GM12878 (cell line): ENCODE measurements around the gene ARHGAP26. TPM values are rescaled to one million over a fixed set of nuclear protein-coding genes. Genes with fewer than 3 reads are reported as not detected.

Source experiments
- ATAC-seq: fragments of 200-7000 bp; cut with Tn5 transposase; 3 replicates; pipeline ENCODE4 v1.9.1; 2020; ENCODE audit warnings: mild to moderate bottlenecking, moderate library complexity
- BruUV-seq: library from RNA; stranded (reverse); fragments of 400-500 nt; replicated peaks from 2 replicates; lab custom pipeline; 2021; lab: Mats Ljungman, UMichigan
- CTCF ChIA-PET: fragments of 300-600 bp; sonication (Branson Sonifier 250); formaldehyde crosslinking; extraction: SDS; loops from one replicate; lab custom pipeline; 2021; ENCODE audit warnings: inconsistent platforms; lab: Yijun Ruan, JAX
- POLR2A ChIA-PET: fragments of 350-600 bp; formaldehyde crosslinking; extraction: SDS; loops from one replicate; lab custom pipeline; 2021; ENCODE audit warnings: inconsistent platforms; lab: Charles Lee
- RAD21 ChIA-PET: fragments of 300-600 bp; sonication (Branson Sonifier 250); formaldehyde crosslinking; loops from one replicate; lab custom pipeline; 2023; ENCODE audit warnings: antibody characterized with exemption; ENCODE audit not compliant: unreplicated experiment; lab: Charles Lee
- SMC1A ChIA-PET: fragments of 300-600 bp; sonication (Branson Sonifier 250); formaldehyde crosslinking; loops from one replicate; lab custom pipeline; 2023; ENCODE audit not compliant: unreplicated experiment, uncharacterized antibody; lab: Charles Lee
- DNase-seq: peaks from one replicate; pipeline ENCODE4 v3.0.0-alpha.2; 2011; ENCODE audit warnings: low read depth, low spot score
- FAIRE-seq: peaks from 3 replicates; lab custom pipeline; 2011; peaks lifted over from hg19 to GRCh38; lab: Jason Lieb, UNC
- H2AFZ ChIP-seq: 2 replicates; pipeline ENCODE4 v1.6.0; 2011; ENCODE audit warnings: low read depth, low read length, control low read depth; ENCODE audit not compliant: control insufficient read depth
- H3K27ac ChIP-seq: 2 replicates; pipeline ENCODE4 v1.5.1; 2011; ENCODE audit warnings: control low read depth; ENCODE audit not compliant: control insufficient read depth, insufficient read depth
- H3K27me3 ChIP-seq, 2 experiments: replicated peaks in 1 of 2; 2 replicates each; pipeline versions ENCODE4 v1.6.0 to v1.6.1; 2011; ENCODE audit warnings: low read length in 1 of 2; ENCODE audit not compliant: control insufficient read depth in 2 of 2, insufficient read depth in 2 of 2
- H3K36me3 ChIP-seq, 2 experiments: 2 replicates each; pipeline ENCODE4 v1.5.1; 2011; ENCODE audit warnings: low read length in 1 of 2; ENCODE audit not compliant: control insufficient read depth in 2 of 2, insufficient read depth in 2 of 2
- H3K4me1 ChIP-seq: 2 replicates; pipeline ENCODE4 v1.6.1; 2011; ENCODE audit warnings: mild to moderate bottlenecking, low read length, moderate library complexity, mixed read lengths; ENCODE audit not compliant: control insufficient read depth, insufficient read depth
- H3K4me2 ChIP-seq: 2 replicates; pipeline ENCODE4 v1.6.0; 2011; ENCODE audit warnings: control low read depth; ENCODE audit not compliant: control insufficient read depth, insufficient read depth
- H3K4me3 ChIP-seq: fragments of 200-600 bp; sonication (generic); 2 replicates; pipeline ENCODE4 v1.5.1; 2016
- H3K79me2 ChIP-seq: 2 replicates; pipeline ENCODE4 v1.6.0; 2011; ENCODE audit warnings: low read length; ENCODE audit not compliant: control insufficient read depth, insufficient read depth
- H3K9ac ChIP-seq: 2 replicates; pipeline ENCODE4 v1.8.0; 2011; ENCODE audit warnings: low read length, control low read depth, mixed read lengths; ENCODE audit not compliant: control insufficient read depth, insufficient read depth
- H3K9me3 ChIP-seq: replicated peaks from 3 replicates; pipeline ENCODE4 v1.5.1; 2011; ENCODE audit warnings: mild to moderate bottlenecking, low read length; ENCODE audit not compliant: control insufficient read depth, insufficient read depth
- H4K20me1 ChIP-seq: 2 replicates; pipeline ENCODE4 v1.6.0; 2011; ENCODE audit not compliant: control insufficient read depth, insufficient read depth
- BRCA1 ChIP-seq: IDR thresholded peaks from 2 replicates; pipeline ENCODE4 v1.6.1; 2011; ENCODE audit warnings: low read depth, low read length, improper control_type of control experiment
- CBX3 ChIP-seq: fragments of 200-600 bp; sonication (generic); IDR thresholded peaks from 2 replicates; pipeline ENCODE4 v1.6.1; 2016; ENCODE audit warnings: low read depth, borderline replicate concordance
- CBX5 ChIP-seq: sonication (generic); IDR thresholded peaks from 2 replicates; pipeline ENCODE4 v1.6.1; 2016; ENCODE audit warnings: low read depth, moderate library complexity, mild to moderate bottlenecking, inconsistent platforms
- EP300 ChIP-seq, 2 experiments: fragments of 150-350 bp in 1 of 2; IDR thresholded peaks; 2 replicates each; pipeline ENCODE4 v1.6.1; 2011 to 2012; ENCODE audit warnings: low read depth in 2 of 2, low read length in 2 of 2, borderline replicate concordance in 1 of 2, improper control_type of control experiment in 1 of 2, inconsistent platforms in 1 of 2; ENCODE audit not compliant: control insufficient read depth in 1 of 2
- GATAD2B ChIP-seq: fragments of 450-650 bp; conservative IDR thresholded peaks from 2 replicates; pipeline ENCODE4 v1.6.1; 2017; ENCODE audit warnings: low read depth, mild to moderate bottlenecking, moderate library complexity
- KDM1A ChIP-seq: fragments of 200-600 bp; sonication (generic); IDR thresholded peaks from 2 replicates; pipeline ENCODE4 v1.6.1; 2016; ENCODE audit warnings: borderline replicate concordance
- MEF2B ChIP-seq: fragments of 450-650 bp; IDR thresholded peaks from 2 replicates; pipeline ENCODE4 v1.6.1; 2018; ENCODE audit warnings: mild to moderate bottlenecking, moderate library complexity; ENCODE audit not compliant: partially characterized antibody, poor library complexity, severe bottlenecking
- MXI1 ChIP-seq: fragments of 150-350 bp; IDR thresholded peaks from 2 replicates; pipeline ENCODE4 v1.6.1; 2011; ENCODE audit warnings: low read depth, mild to moderate bottlenecking, inconsistent platforms, low read length, improper control_type of control experiment
- MYB ChIP-seq: fragments of 150-350 bp; IDR thresholded peaks from 2 replicates; pipeline ENCODE4 v1.6.1; 2014; ENCODE audit warnings: mild to moderate bottlenecking, low read depth, low read length, borderline replicate concordance
- RB1 ChIP-seq: fragments of 450-650 bp; formaldehyde crosslinking; IDR thresholded peaks from 2 replicates; pipeline ENCODE4 v1.6.1; 2017; ENCODE audit warnings: mild to moderate bottlenecking, borderline replicate concordance
- RCOR1 ChIP-seq: conservative IDR thresholded peaks from 2 replicates; pipeline ENCODE4 v1.6.1; 2012; ENCODE audit warnings: low read depth, low read length, improper control_type of control experiment
- RELB ChIP-seq: fragments of 450-650 bp; IDR thresholded peaks from 2 replicates; pipeline ENCODE4 v1.6.1; 2017; ENCODE audit warnings: low read depth, mild to moderate bottlenecking, moderate library complexity
- REST ChIP-seq: IDR thresholded peaks from 2 replicates; pipeline ENCODE4 v1.6.1; 2012; ENCODE audit warnings: mild to moderate bottlenecking, low read depth, low read length
- SIN3A ChIP-seq: IDR thresholded peaks from 2 replicates; pipeline ENCODE4 v1.6.1; 2012; ENCODE audit warnings: low read depth, low read length, improper control_type of control experiment
- SMAD1 ChIP-seq: fragments of 450-650 bp; IDR thresholded peaks from 2 replicates; pipeline ENCODE4 v1.6.1; 2018; ENCODE audit warnings: mild to moderate bottlenecking, low read depth; ENCODE audit not compliant: partially characterized antibody
- SREBF1 ChIP-seq: IDR thresholded peaks from 2 replicates; pipeline ENCODE4 v1.6.1; 2012; ENCODE audit warnings: mild to moderate bottlenecking, low read length
- STAT1 ChIP-seq: fragments of 450-650 bp; conservative IDR thresholded peaks from 2 replicates; pipeline ENCODE4 v1.6.1; 2014; ENCODE audit warnings: antibody characterized with exemption, mild to moderate bottlenecking
- YY1 ChIP-seq: IDR thresholded peaks from 2 replicates; pipeline ENCODE4 v1.6.1; 2011; ENCODE audit warnings: low read depth, mild to moderate bottlenecking, low read length
- ZNF207 ChIP-seq: fragments of 450-650 bp; IDR thresholded peaks from 2 replicates; pipeline ENCODE4 v1.6.1; 2014; ENCODE audit warnings: antibody characterized with exemption, mild to moderate bottlenecking, borderline replicate concordance
- WGBS: methylation state at CpG from one replicate; pipeline ENCODE4 v1.1.6; 2016; ENCODE audit warnings: low lambda C conversion rate; ENCODE audit not compliant: insufficient replicate concordance, insufficient coverage; ENCODE audit errors: missing lambda C conversion rate; 5-methylcytosine and 5-hydroxymethylcytosine counted together
- in situ Hi-C: fragments of 300-500 bp; cut with MboI; formaldehyde crosslinking; loops from 9 replicates; pipeline ENCODE4 v1.14.3; 2018; ENCODE audit warnings: mixed read lengths
- intact Hi-C: fragments of 100-400 bp; cut with micrococcal nuclease; formaldehyde crosslinking; loops from one replicate; pipeline ENCODE4 v1.14.2; 2022; ENCODE audit not compliant: unreplicated experiment
- polyA plus RNA-seq, 11 experiments: library from polyadenylated mRNA; depleted of rRNA in 4 of 11; unstranded in 6 of 11; stranded (reverse) in 5 of 11; fragments of >200 nt; fragmentation: Nextera tagmentation in 4 of 11; fragmentation: Illumina TruSeq in 1 of 11; extraction: Ambion mirVana in 4 of 11; extraction: Trizol in 1 of 11; gene quantifications; 1 replicate in 1 of 11; 2 replicates in 10 of 11; pipeline versions ENCODE4 v1.2.1 to v1.2.3, GENCODE V29; 2011 to 2016; ENCODE audit warnings: inconsistent platforms in 2 of 11, missing spikeins in 2 of 11, low read depth in 1 of 11
- total RNA-seq, 4 experiments: library from RNA; depleted of rRNA in 3 of 4; stranded (reverse); fragments of >200 nt in 3 of 4; fragmentation: Illumina TruSeq in 1 of 4; extraction: Trizol in 1 of 4; gene quantifications; 2 replicates each; pipeline versions ENCODE4 v1.2.1 to v1.2.3, GENCODE V29; 2013 to 2021

Gene ARHGAP26
- total and polyA plus RNA-seq, 10 of the 15 experiments (the other 5 are each of a cell fraction or from before 2014, with no cell fraction given): 9.4 to 41.5 (median 19.3) TPM

- intact Hi-C loops (no loop called here), in situ Hi-C loops (no loop called here)
- Histone ChIP-seq H4K20me1 (no peaks in the 10 kb centered on the region), H3K4me3 (no peak overlapping the region), H3K27me3 (no peaks in the 10 kb centered on the region), H3K79me2 (no peaks in the 10 kb centered on the region), H3K4me2 (no peak overlapping the region), H3K9me3 (no peaks in the 10 kb centered on the region), H3K36me3 (peaks cover 0 to 6% of the 10 kb centered on the region in 2 experiments; a peak in 2 of 4 replicates), H3K27ac (peak overlapping the region; percentile 90), H3K9ac (no peak overlapping the region), H3K4me1 (peaks cover 42% of the 10 kb centered on the region), H2AFZ (no peak overlapping the region)
- no peak for FAIRE-seq
- no TSS peak for BruUV-seq
- no peak for ATAC-seq
- TF ChIP-seq RCOR1 (no peak), RELB (no peak), BRCA1 (no peak), CBX5 (no peak), REST (no peak), MEF2B (no peak), CBX3 (no peak), STAT1 (no peak), SMAD1 (no peak), YY1 (no peak), ZNF207 (no peak), KDM1A (no peak), EP300 (IDR thresholded peaks at IDR 0.05; ENCODE audit: borderline replicate concordance in 1 of 2, control insufficient read depth in 1 of 2, low read depth in 2 of 2, low read length in 2 of 2) (no peak), GATAD2B (no peak), MYB (no peak), SIN3A (no peak), MXI1 (no peak), RB1 (no peak), SREBF1 (no peak)
- CTCF ChIA-PET: interaction anchor here (0.7 to 8.7 kb wide), 17 partner anchors 8 to 179 kb away, joined by 3 to 82 read pairs (median 3); no protein-coding TSS in a partner anchor
- RAD21 ChIA-PET: interaction anchor here (0.6 to 10.8 kb wide), 25 partner anchors 9 to 221 kb away, joined by 3 to 227 read pairs (median 8); partner anchors contain the start of gene NR3C1
- WGBS: 54% methylated on average over 3 of the region's 3 CpGs
- SMC1A ChIA-PET: interaction anchor here (0.6 to 12.3 kb wide), 28 partner anchors 9 to 1006 kb away, joined by 3 to 193 read pairs (median 5); no protein-coding TSS in a partner anchor
- POLR2A ChIA-PET: interaction anchor here (0.6 to 5.8 kb wide), 11 partner anchors 8 to 179 kb away, joined by 3 to 60 read pairs (median 4); no protein-coding TSS in a partner anchor
- DNase-seq: no peak
Observed at GRCh38 chr5:143182106-143182505, 411.9 kb downstream of the ARHGAP26 start.
